Globus pallidus (tissue), 1 donor: ENCODE measurements around the gene CABP1.

Experiments used
- DNase-seq: peaks from one replicate; pipeline ENCODE4 v3.0.0-alpha.2; 2015; ENCODE audit warnings: low spot score

The CABP1 gene

DNA sequence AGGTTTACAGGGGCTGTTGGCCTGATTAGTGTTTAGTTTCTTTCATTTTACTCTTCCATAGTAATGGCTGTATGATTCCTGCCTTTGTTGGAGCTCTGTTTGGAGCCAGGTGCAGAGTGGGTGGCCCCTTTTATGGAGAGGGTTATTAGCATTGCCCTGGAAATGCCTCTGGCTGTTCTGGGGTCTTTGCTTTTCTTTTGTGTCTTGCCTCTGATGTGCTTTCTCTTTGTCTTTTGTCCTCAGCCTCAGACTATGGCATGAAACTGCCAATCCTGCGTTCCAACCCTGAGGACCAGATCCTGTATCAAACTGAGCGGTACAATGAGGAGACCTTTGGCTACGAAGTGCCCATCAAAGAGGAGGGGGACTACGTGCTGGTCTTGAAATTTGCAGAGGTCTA lies 53.4 kb downstream of the CABP1 start:
- DNase-seq: no peak

GRCh38 chr12:120696626-120697025 lies 56.2 kb downstream of the CABP1 start:
- no peak for DNase-seq

GRCh38 chr12:120697344-120697743 lies 56.9 kb downstream of the CABP1 start:
- DNase-seq: no peak

- no peak for DNase-seq
These were observed 58.2 kb downstream of the CABP1 start for GRCh38 chr12:120698665-120699064.

DNA sequence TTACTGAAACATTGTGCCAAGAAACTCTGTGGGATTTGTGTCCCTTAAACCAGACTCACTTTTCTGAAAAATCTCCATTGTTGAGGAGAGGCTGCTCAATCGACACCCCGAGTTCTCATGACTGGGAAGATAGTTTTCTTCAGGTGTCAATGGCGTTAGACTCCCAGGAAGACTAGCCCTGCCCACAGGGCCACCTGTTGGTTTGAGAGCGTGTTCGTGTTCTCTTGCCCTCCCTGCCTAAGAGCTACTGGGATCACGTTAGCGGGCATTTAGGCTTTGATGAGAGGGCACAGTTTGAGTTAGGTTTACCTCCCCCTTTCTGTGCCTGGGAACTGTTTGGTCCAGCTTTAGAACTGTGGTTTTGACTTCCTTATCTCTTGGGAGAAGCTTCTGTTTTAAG lies 59.1 kb downstream of the CABP1 start:
- no peak for DNase-seq

GRCh38 chr12:120700886-120701285 lies 60.5 kb downstream of the CABP1 start:
- no peak for DNase-seq

GRCh38 chr12:120702637-120703036 lies 62.2 kb downstream of the CABP1 start:
- DNase-seq: no peak

DNA sequence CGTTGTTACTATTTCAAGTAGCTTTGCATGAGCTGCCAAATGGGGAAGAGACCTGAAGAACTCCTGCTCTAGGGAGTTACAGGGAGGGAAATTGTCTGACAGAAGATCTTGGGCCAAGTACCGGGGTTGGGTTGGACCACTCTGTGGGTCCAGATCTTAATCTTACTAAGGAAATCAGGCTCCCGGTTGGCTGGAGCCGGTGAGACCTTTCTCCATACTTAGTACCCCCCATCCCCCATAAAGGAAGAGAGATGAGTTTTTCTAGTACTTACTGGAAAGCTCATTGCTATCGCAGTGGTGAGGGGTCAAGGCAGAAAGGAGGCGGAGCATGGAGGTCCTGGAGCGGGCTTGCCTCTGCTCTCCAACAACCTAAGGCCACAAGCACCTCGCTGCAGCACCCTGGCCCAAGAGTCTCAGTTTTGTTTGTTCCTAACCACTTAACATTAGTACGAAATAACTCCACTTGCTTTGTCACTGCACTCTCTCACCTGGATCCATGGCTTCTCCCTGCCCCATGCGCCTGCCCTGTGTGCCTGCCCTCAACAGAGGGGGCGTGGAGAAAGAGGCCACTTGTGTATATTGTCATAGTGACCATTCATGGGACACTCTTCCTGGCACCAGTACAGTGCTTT lies 63.0 kb downstream of the CABP1 start:
- DNase-seq: no peak

DNA sequence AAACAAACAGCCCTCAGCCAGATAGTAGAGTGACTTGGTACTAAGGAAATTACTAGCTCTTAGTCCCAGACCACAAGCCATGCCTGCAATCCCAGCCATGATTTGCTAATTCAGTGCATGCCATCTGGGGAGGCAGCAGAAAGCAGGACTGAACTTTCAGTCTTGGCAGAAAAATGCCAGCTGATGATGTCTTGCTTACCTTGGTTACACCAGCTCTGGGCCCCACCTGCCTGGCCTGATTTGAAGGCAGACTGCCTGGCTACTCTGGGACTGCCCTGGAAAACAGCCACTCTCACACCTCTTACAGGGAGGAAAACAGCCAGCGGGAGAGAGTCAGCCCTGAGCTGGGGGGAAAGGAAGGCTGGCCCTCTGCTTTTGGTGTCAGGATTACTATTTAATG lies 65.2 kb downstream of the CABP1 start:
- DNase-seq: no peak

DNA sequence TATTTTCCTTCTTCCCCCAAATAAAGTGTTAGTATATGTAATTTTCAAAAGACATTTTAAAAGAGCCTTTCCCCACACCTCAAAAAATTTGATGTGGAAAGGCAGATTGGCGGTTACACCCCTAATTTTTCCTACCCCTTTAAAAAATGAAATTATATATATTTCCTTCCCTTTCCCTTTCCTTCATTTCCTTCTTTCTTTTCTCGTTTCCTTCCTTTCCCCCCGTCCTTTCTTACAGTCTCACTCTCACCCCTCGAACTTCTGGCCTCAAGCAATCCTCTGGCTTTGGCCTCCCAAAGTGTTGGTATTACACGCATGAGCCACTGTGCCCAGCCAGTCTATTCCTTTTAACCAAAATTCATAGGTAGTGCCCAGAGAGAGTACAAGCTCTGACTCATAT lies 65.6 kb downstream of the CABP1 start:
- DNase-seq: no peak

- DNase-seq: no peak
These were observed 68.2 kb downstream of the CABP1 start for GRCh38 chr12:120708651-120709050.

GRCh38 chr12:120710031-120710804 lies 69.8 kb downstream of the CABP1 start, which contains the start of gene UNC119B:
Gene UNC119B (plus strand): TSS chr12:120710458. CDS start chr12:120710475, 17 bp downstream.
- peak; percentile 67 for DNase-seq

DNA sequence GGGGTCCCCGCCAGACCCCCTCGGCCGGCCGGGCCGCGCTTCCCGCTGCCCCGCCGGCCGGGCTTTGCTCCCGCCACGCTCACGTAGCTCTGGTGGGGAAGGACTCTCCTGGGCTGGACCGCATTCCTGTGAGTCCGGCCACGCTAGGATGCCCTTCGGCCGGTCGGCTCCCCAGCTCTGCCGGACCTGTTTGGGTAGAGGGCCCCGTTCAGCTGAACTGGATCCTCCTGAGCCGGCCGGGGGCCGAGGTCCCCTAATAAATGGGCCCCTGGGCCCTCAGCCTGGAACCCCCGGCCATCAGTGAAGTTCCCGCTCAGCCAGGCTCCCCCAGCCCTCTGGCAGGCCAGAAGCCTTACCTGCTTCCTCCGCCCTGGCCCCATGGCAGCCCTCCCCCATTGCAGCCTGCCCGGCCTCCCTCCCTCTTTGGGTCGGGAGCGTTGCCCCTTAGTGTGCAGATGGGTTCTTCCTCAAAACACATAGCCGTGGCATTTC lies 70.4 kb downstream of the CABP1 start:
- no peak for DNase-seq

GRCh38 chr12:120711411-120711810 lies 71.0 kb downstream of the CABP1 start:
- DNase-seq: no peak

GRCh38 chr12:120712610-120713009 lies 72.2 kb downstream of the CABP1 start:
- DNase-seq: no peak

GRCh38 chr12:120713861-120714482 lies 73.5 kb downstream of the CABP1 start:
- DNase-seq: peak; percentile 79
